Natural killer cell treated with Interleukin-12 subunit alpha and Interleukin-12 subunit beta and Interleukin-15 and Interleukin-18, amount 100 ng/mL, for 72 hours (primary cell): Measurements from ENCODE around the gene TFR2. TPM values are rescaled to one million over a fixed set of nuclear protein-coding genes. Genes with fewer than 3 reads are reported as not detected.

Experiments
- ATAC-seq, 2 donors: fragments of 150-1000 bp; cut with Tn5 transposase in 1 of 2; sonication (Bioruptor Pico), chemical (Tn5 transposase) in 1 of 2; 2 replicates each; pipeline ENCODE4 v1.10.0; 2021
- DNase-seq: peaks from one replicate; pipeline ENCODE4 v3.0.0; 2022; ENCODE audit warnings: low spot score
- H3K27ac Mint-ChIP-seq, 2 donors: 1 replicate in 1 of 2; 2 replicates in 1 of 2; pipeline ENCODE4 v1.8.0; 2022; ENCODE audit warnings: mixed read lengths in 2 of 2, mild to moderate bottlenecking in 1 of 2, moderate library complexity in 1 of 2
- H3K27me3 Mint-ChIP-seq, 2 donors: 1 replicate in 1 of 2; 2 replicates in 1 of 2; pipeline ENCODE4 v1.8.0; 2022; ENCODE audit warnings: mixed read lengths in 2 of 2
- H3K36me3 Mint-ChIP-seq: one replicate; pipeline ENCODE4 v1.8.0; 2022; ENCODE audit warnings: mixed read lengths
- H3K4me1 Mint-ChIP-seq, 2 donors: 1 replicate in 1 of 2; 2 replicates in 1 of 2; pipeline ENCODE4 v1.8.0; 2022; ENCODE audit warnings: low read depth in 2 of 2, mixed read lengths in 2 of 2, mild to moderate bottlenecking in 1 of 2
- H3K4me3 Mint-ChIP-seq: one replicate; pipeline ENCODE4 v1.8.0; 2022; ENCODE audit warnings: mixed read lengths
- H3K9me3 Mint-ChIP-seq: 2 replicates; pipeline ENCODE4 v1.8.0; 2022; ENCODE audit warnings: mixed read lengths
- total RNA-seq, 2 donors: library from RNA; stranded (reverse); gene quantifications; one replicate each; pipeline ENCODE4 v1.2.3, GENCODE V29; 2022

The TFR2 gene
- total RNA-seq, 2 donors from 2014 or later: 10.1 to 34.1 TPM

- H3K27ac Mint-ChIP-seq: no peak overlapping the region
- DNase-seq: peak; percentile 55
- H3K27me3 Mint-ChIP-seq: peaks cover 23 to 38% of the 10 kb centered on the region in 2 donors
- H3K4me1 Mint-ChIP-seq: peaks cover 6 to 10% of the 10 kb centered on the region in 2 donors
- H3K4me3 Mint-ChIP-seq: no peak overlapping the region
- no peak for ATAC-seq
- no peaks in the 10 kb centered on the region for H3K9me3 Mint-ChIP-seq
- H3K36me3 Mint-ChIP-seq: peaks cover 5% of the 10 kb centered on the region
Observed at GRCh38 chr7:100654908-100655831, 13.8 kb upstream of the TFR2 start.

- H3K9me3 Mint-ChIP-seq: no peaks in the 10 kb centered on the region
- H3K27me3 Mint-ChIP-seq: peaks cover 22 to 27% of the 10 kb centered on the region in 2 donors
- DNase-seq (peak; percentile 55), ATAC-seq (peak in 1 of 2 donors; percentile 11)
- peaks cover 4 to 5% of the 10 kb centered on the region in 2 donors for H3K4me1 Mint-ChIP-seq
- H3K27ac Mint-ChIP-seq: no peak overlapping the region
- no peak overlapping the region for H3K4me3 Mint-ChIP-seq
- peaks cover 5% of the 10 kb centered on the region for H3K36me3 Mint-ChIP-seq
Observed at GRCh38 chr7:100649826-100650565, 8.6 kb upstream of the TFR2 start.

GRCh38 chr7:100642534-100642907 lies 1.2 kb upstream of the TFR2 start:
- no peak overlapping the region for H3K4me3 Mint-ChIP-seq
- H3K36me3 Mint-ChIP-seq: no peaks in the 10 kb centered on the region
- H3K27ac Mint-ChIP-seq: no peak overlapping the region
- no peaks in the 10 kb centered on the region for H3K9me3 Mint-ChIP-seq
- H3K4me1 Mint-ChIP-seq: no peaks in the 10 kb centered on the region
- peaks cover 0 to 9% of the 10 kb centered on the region in 2 donors for H3K27me3 Mint-ChIP-seq
- DNase-seq: peak; percentile 37
- ATAC-seq: peak; percentile 43 to 53

- Mint-ChIP-seq H3K9me3 (no peaks in the 10 kb centered on the region), H3K27ac (no peak overlapping the region), H3K4me3 (no peak overlapping the region), H3K36me3 (no peaks in the 10 kb centered on the region), H3K27me3 (peaks cover 0 to 9% of the 10 kb centered on the region in 2 donors), H3K4me1 (no peaks in the 10 kb centered on the region)
- ATAC-seq: no peak
- peak; percentile 50 for DNase-seq
Observed at GRCh38 chr7:100641860-100642533, 645 bp upstream of the TFR2 start.

GRCh38 chr7:100640517-100641440 lies 573 bp downstream of the TFR2 start:
- no peaks in the 10 kb centered on the region for H3K36me3 Mint-ChIP-seq
- H3K4me1 Mint-ChIP-seq: no peaks in the 10 kb centered on the region
- no peak overlapping the region for H3K27ac Mint-ChIP-seq
- peaks cover 0 to 9% of the 10 kb centered on the region in 2 donors for H3K27me3 Mint-ChIP-seq
- peak in 1 of 2 donors; percentile 40 for ATAC-seq
- peak; percentile 38 for DNase-seq
- no peak overlapping the region for H3K4me3 Mint-ChIP-seq
- no peaks in the 10 kb centered on the region for H3K9me3 Mint-ChIP-seq

- Mint-ChIP-seq H3K9me3 (no peaks in the 10 kb centered on the region), H3K4me1 (no peaks in the 10 kb centered on the region), H3K4me3 (no peak overlapping the region), H3K27ac (no peak overlapping the region), H3K36me3 (no peaks in the 10 kb centered on the region), H3K27me3 (peaks cover 0 to 4% of the 10 kb centered on the region in 2 donors)
- DNase-seq (no peak), ATAC-seq (no peak)
Observed at GRCh38 chr7:100639995-100640516, 1.3 kb downstream of the TFR2 start.

- no peaks in the 10 kb centered on the region for H3K27me3 Mint-ChIP-seq
- DNase-seq (peak; percentile 69), ATAC-seq (peak; percentile 80 to 83)
- H3K4me3 Mint-ChIP-seq: peak overlapping the region; percentile 86
- peak overlapping the region; percentile 77 to 82 for H3K27ac Mint-ChIP-seq
- no peaks in the 10 kb centered on the region for H3K36me3 Mint-ChIP-seq
- H3K4me1 Mint-ChIP-seq: peaks cover 7 to 20% of the 10 kb centered on the region in 2 donors
- H3K9me3 Mint-ChIP-seq: no peaks in the 10 kb centered on the region
Observed at GRCh38 chr7:100632951-100633717, 8.2 kb downstream of the TFR2 start.

GRCh38 chr7:100630066-100630465 lies 11.3 kb downstream of the TFR2 start:
- DNase-seq (no peak), ATAC-seq (no peak)
- H3K36me3 Mint-ChIP-seq: no peaks in the 10 kb centered on the region
- H3K4me3 Mint-ChIP-seq: no peak overlapping the region
- H3K27ac Mint-ChIP-seq: peak overlapping the region in 1 of 2 donors; percentile 26
- H3K27me3 Mint-ChIP-seq: no peaks in the 10 kb centered on the region
- H3K4me1 Mint-ChIP-seq: peaks cover 13 to 33% of the 10 kb centered on the region in 2 donors
- H3K9me3 Mint-ChIP-seq: no peaks in the 10 kb centered on the region

GRCh38 chr7:100629117-100629716 lies 12.1 kb downstream of the TFR2 start:
- peak overlapping the region; percentile 62 to 68 for H3K27ac Mint-ChIP-seq
- ATAC-seq: no peak
- H3K9me3 Mint-ChIP-seq: no peaks in the 10 kb centered on the region
- no peaks in the 10 kb centered on the region for H3K36me3 Mint-ChIP-seq
- no peak for DNase-seq
- H3K27me3 Mint-ChIP-seq: no peaks in the 10 kb centered on the region
- H3K4me3 Mint-ChIP-seq: no peak overlapping the region
- peaks cover 12 to 32% of the 10 kb centered on the region in 2 donors for H3K4me1 Mint-ChIP-seq

- Mint-ChIP-seq H3K4me3 (peak overlapping the region; percentile 65), H3K27me3 (no peaks in the 10 kb centered on the region), H3K27ac (peak overlapping the region in 1 of 2 donors; percentile 46), H3K36me3 (no peaks in the 10 kb centered on the region), H3K9me3 (no peaks in the 10 kb centered on the region), H3K4me1 (peaks cover 6 to 23% of the 10 kb centered on the region in 2 donors)
- ATAC-seq (no peak), DNase-seq (no peak)
Observed at GRCh38 chr7:100627238-100627549, 14.2 kb downstream of the TFR2 start.

- peak; percentile 98 to 99 for ATAC-seq
- peak; percentile 86 for DNase-seq
- peak overlapping the region; percentile 65 for H3K4me3 Mint-ChIP-seq
- H3K27ac Mint-ChIP-seq: peak overlapping the region; percentile 46 to 56
- H3K27me3 Mint-ChIP-seq: no peaks in the 10 kb centered on the region
- no peaks in the 10 kb centered on the region for H3K9me3 Mint-ChIP-seq
- H3K4me1 Mint-ChIP-seq: peaks cover 6 to 21% of the 10 kb centered on the region in 2 donors
- no peaks in the 10 kb centered on the region for H3K36me3 Mint-ChIP-seq
Observed at GRCh38 chr7:100626530-100627237, 14.7 kb downstream of the TFR2 start.
